Vagina (tissue), 2 donors: ENCODE results near the gene TRNAU1AP. TPM values are rescaled to one million over a fixed set of nuclear protein-coding genes. Genes with fewer than 3 reads are reported as not detected.
"Not testable (repeated sequence)": the region's sequence is repeated elsewhere in the genome, so short reads cannot be mapped to it uniquely, and the experiment has no call there.

Experiments
- DNase-seq, 2 donors: peaks; one replicate each; pipeline ENCODE4 v3.0.0-alpha.2; 2017; ENCODE audit errors: extremely low spot score in 2 of 2
- H3K27ac ChIP-seq: fragments of 200-600 bp; sonication (generic); one replicate; pipeline ENCODE4 v1.5.1; 2019
- H3K27me3 ChIP-seq: fragments of 200-600 bp; sonication (generic); one replicate; pipeline ENCODE4 v1.5.1; 2019
- H3K36me3 ChIP-seq, 2 donors: fragments of 200-600 bp; sonication (generic); one replicate each; pipeline ENCODE4 v1.5.1; 2017 to 2019
- H3K4me1 ChIP-seq: fragments of 200-600 bp; sonication (generic); one replicate; pipeline ENCODE4 v1.5.1; 2019
- H3K4me3 ChIP-seq, 2 donors: fragments of 200-600 bp; sonication (generic); 1 replicate in 1 of 2; 2 replicates in 1 of 2; pipeline ENCODE4 v1.5.1; 2016 to 2019
- H3K9me3 ChIP-seq: fragments of 200-600 bp; sonication (generic); one replicate; pipeline ENCODE4 v1.5.1; 2019
- CTCF ChIP-seq, 3 experiments: fragments of 450-650 bp in 2 of 3; fragments of 200-600 bp in 1 of 3; sonication (generic) in 1 of 3; IDR thresholded peaks; one replicate each; pipeline ENCODE4 v1.5.1; 2017 to 2019; ENCODE audit warnings: antibody characterized with exemption in 3 of 3, mild to moderate bottlenecking in 2 of 3, moderate library complexity in 2 of 3
- POLR2A ChIP-seq, 2 donors: fragments of 450-650 bp; IDR thresholded peaks; one replicate each; pipeline ENCODE4 v1.6.1; 2017; ENCODE audit warnings: antibody characterized with exemption in 2 of 2, mild to moderate bottlenecking in 2 of 2, moderate library complexity in 2 of 2
- POLR2AphosphoS5 ChIP-seq, 2 donors: sonication (generic); formaldehyde crosslinking; IDR thresholded peaks; one replicate each; pipeline ENCODE4 v1.9.0; 2017; ENCODE audit warnings: antibody characterized with exemption in 2 of 2, mild to moderate bottlenecking in 2 of 2, low read depth in 1 of 2; ENCODE audit not compliant: insufficient read depth in 1 of 2
- intact Hi-C: fragments of 100-400 bp; cut with DNase I; formaldehyde crosslinking; loops from one replicate; pipeline ENCODE4 v1.15.1; 2023
- total RNA-seq: library from RNA; depleted of rRNA; stranded (reverse); fragments of >200 nt; gene quantifications from one replicate; pipeline ENCODE4 v1.2.3, GENCODE V29; 2016

TRNAU1AP gene
- total RNA-seq, 1 donor from 2014 or later = 14.0 TPM

- Histone ChIP-seq H3K27me3 (no peaks in the 10 kb centered on the region), H3K9me3 (no peaks in the 10 kb centered on the region), H3K4me1 (peaks cover 6% of the 10 kb centered on the region), H3K4me3 (peak overlapping the region; percentile 50 to 54), H3K27ac (peak overlapping the region; percentile 75), H3K36me3 (no peaks in the 10 kb centered on the region)
- TF ChIP-seq CTCF (IDR thresholded peaks at IDR 0.05) = no peak
- TF ChIP-seq POLR2AphosphoS5 (IDR thresholded peaks at IDR 0.05; ENCODE audit: insufficient read depth in 1 of 2, low read depth in 1 of 2) = no peak
- no peak for TF ChIP-seq POLR2A (IDR thresholded peaks at IDR 0.05)
- DNase-seq = no peak
- intact Hi-C loops = no loop called here
Measured at GRCh38 chr1:28592321-28593071, 39.6 kb downstream of the TRNAU1AP start.

- H3K4me1 ChIP-seq, H3K4me3 ChIP-seq, H3K9me3 ChIP-seq, DNase-seq, H3K27me3 ChIP-seq, H3K36me3 ChIP-seq, intact Hi-C loops, H3K27ac ChIP-seq: not testable (repeated sequence)
Measured at GRCh38 chr1:28593988-28594356, 41.1 kb downstream of the TRNAU1AP start.

- H3K27me3 ChIP-seq, H3K9me3 ChIP-seq, H3K4me3 ChIP-seq, H3K36me3 ChIP-seq, DNase-seq, intact Hi-C loops, H3K4me1 ChIP-seq, H3K27ac ChIP-seq: not testable (repeated sequence)
Measured at GRCh38 chr1:28594686-28595411, 42.0 kb downstream of the TRNAU1AP start.

- Histone ChIP-seq H3K36me3 (no peaks in the 10 kb centered on the region), H3K4me1 (peaks cover 6% of the 10 kb centered on the region), H3K9me3 (no peaks in the 10 kb centered on the region), H3K4me3 (no peak overlapping the region), H3K27ac (no peak overlapping the region), H3K27me3 (no peaks in the 10 kb centered on the region)
- DNase-seq = no peak
- intact Hi-C loops = no loop called here
- no peak for TF ChIP-seq POLR2AphosphoS5 (IDR thresholded peaks at IDR 0.05; ENCODE audit: insufficient read depth in 1 of 2, low read depth in 1 of 2)
- no peak for TF ChIP-seq POLR2A (IDR thresholded peaks at IDR 0.05)
- TF ChIP-seq CTCF (IDR thresholded peaks at IDR 0.05) = no peak
Measured at GRCh38 chr1:28595412-28596191, 42.7 kb downstream of the TRNAU1AP start.

GRCh38 chr1:28596276-28596675 lies 43.4 kb downstream of the TRNAU1AP start:
- intact Hi-C loops, H3K27me3 ChIP-seq, H3K36me3 ChIP-seq, H3K27ac ChIP-seq, H3K4me3 ChIP-seq, DNase-seq, H3K4me1 ChIP-seq, H3K9me3 ChIP-seq: not testable (repeated sequence)

- Histone ChIP-seq H3K36me3 (peaks cover 0 to 29% of the 10 kb centered on the region in 2 donors), H3K4me1 (no peaks in the 10 kb centered on the region), H3K4me3 (no peak overlapping the region), H3K27me3 (no peaks in the 10 kb centered on the region), H3K9me3 (no peaks in the 10 kb centered on the region), H3K27ac (no peak overlapping the region)
- TF ChIP-seq POLR2A (IDR thresholded peaks at IDR 0.05) (no peak), POLR2AphosphoS5 (IDR thresholded peaks at IDR 0.05; ENCODE audit: insufficient read depth in 1 of 2, low read depth in 1 of 2) (no peak), CTCF (IDR thresholded peaks at IDR 0.05) (no peak)
- intact Hi-C loops = loop anchor here (5.0 kb wide), 2 partner anchors 84 to 1611 kb away; no protein-coding TSS in a partner anchor
- DNase-seq = no peak
Measured at GRCh38 chr1:28601696-28602095, 48.8 kb downstream of the TRNAU1AP start.
